HEK293 (cell line): ENCODE measurements around the gene TMEM220.

Experiments used
- BCL6B ChIP-seq: fragments of 450-650 bp; formaldehyde crosslinking; IDR thresholded peaks from 2 replicates; pipeline ENCODE4 v1.5.1; 2017; ENCODE audit warnings: missing biosample characterization, missing genetic modification characterization
- CTCF ChIP-seq: fragments of 450-650 bp; formaldehyde crosslinking; IDR thresholded peaks from 2 replicates; pipeline ENCODE4 v1.5.1; 2016; ENCODE audit warnings: missing biosample characterization, missing genetic modification characterization
- ZEB2 ChIP-seq: fragments of 450-650 bp; formaldehyde crosslinking; IDR thresholded peaks from 2 replicates; pipeline ENCODE4 v1.5.1; 2016; ENCODE audit warnings: missing biosample characterization, missing genetic modification characterization
- ZNF350 ChIP-seq: fragments of 450-650 bp; formaldehyde crosslinking; IDR thresholded peaks from 2 replicates; pipeline ENCODE4 v1.5.0; 2017; ENCODE audit warnings: missing biosample characterization, mild to moderate bottlenecking, missing genetic modification characterization
- ZNF549 ChIP-seq: fragments of 450-650 bp; IDR thresholded peaks from 2 replicates; pipeline ENCODE4 v1.5.1; 2018; ENCODE audit warnings: missing biosample characterization, missing genetic modification characterization, mild to moderate bottlenecking, inconsistent platforms, moderate library complexity

GRCh38 chr17:10754861-10755591, 25.2 kb upstream of the TMEM220 start:
- TF ChIP-seq ZNF549 (tag by site-specific recombination): no peak
- TF ChIP-seq CTCF: no peak
- TF ChIP-seq BCL6B (tag by site-specific recombination): no peak
- no peak for TF ChIP-seq ZEB2
- TF ChIP-seq ZNF350 (tag by site-specific recombination): no peak
